Measurements from ENCODE around the gene YBEY. TPM values are rescaled to one million over a fixed set of nuclear protein-coding genes. Genes with fewer than 3 reads are reported as not detected.

YBEY gene
- total RNA-seq, 4 donors from 2014 or later, result 5.4 to 12.7 (median 9.3) TPM

- ATAC-seq (ENCODE audit: low FRiP score), result no peak
- no peak for DNase-seq (ENCODE audit: low spot score)
- no peak for TF ChIP-seq CTCF (IDR thresholded peaks at IDR 0.05)
Measured at GRCh38 chr21:46252840-46253239, 33.3 kb upstream of the YBEY start.

GRCh38 chr21:46253610-46254124, 32.5 kb upstream of the YBEY start:
- ATAC-seq (ENCODE audit: low FRiP score) (no peak), DNase-seq (ENCODE audit: low spot score) (no peak)
- TF ChIP-seq CTCF (IDR thresholded peaks at IDR 0.05), result no peak

GRCh38 chr21:46254208-46254975, 31.8 kb upstream of the YBEY start:
- ATAC-seq (ENCODE audit: low FRiP score), result no peak
- DNase-seq (ENCODE audit: low spot score), result no peak
- no peak for TF ChIP-seq CTCF (IDR thresholded peaks at IDR 0.05)

GRCh38 chr21:46255166-46255565, 31.0 kb upstream of the YBEY start:
- no peak for TF ChIP-seq CTCF (IDR thresholded peaks at IDR 0.05)
- ATAC-seq (ENCODE audit: low FRiP score) (no peak), DNase-seq (ENCODE audit: low spot score) (no peak)

GRCh38 chr21:46255758-46256337, 30.3 kb upstream of the YBEY start:
- ATAC-seq (ENCODE audit: low FRiP score), result no peak
- no peak for TF ChIP-seq CTCF (IDR thresholded peaks at IDR 0.05)
- no peak for DNase-seq (ENCODE audit: low spot score)

- no peak for TF ChIP-seq CTCF (IDR thresholded peaks at IDR 0.05)
- DNase-seq (ENCODE audit: low spot score) (no peak), ATAC-seq (ENCODE audit: low FRiP score) (no peak)
Measured at GRCh38 chr21:46256501-46256994, 29.6 kb upstream of the YBEY start.
